Fibroblast of gingiva (primary cell): ENCODE data around the gene SLC35A5.
A peak's percentile ranks its signal among the peaks of the same experiment; 100 is the strongest.

Experiments
- DNase-seq: peaks from one replicate; pipeline ENCODE4 v3.0.0-alpha.2; 2011; ENCODE audit warnings: low read depth

SLC35A5 gene

GRCh38 chr3:112627419-112627818 lies 65.6 kb downstream of the SLC35A5 start:
- no peak for DNase-seq

GRCh38 chr3:112627919-112628466 lies 66.1 kb downstream of the SLC35A5 start:
- no peak for DNase-seq

GRCh38 chr3:112629425-112629824 lies 67.6 kb downstream of the SLC35A5 start:
- peak; percentile 97 for DNase-seq

GRCh38 chr3:112631257-112631656 lies 69.4 kb downstream of the SLC35A5 start:
- no peak for DNase-seq

GRCh38 chr3:112632596-112632995 lies 70.8 kb downstream of the SLC35A5 start:
- DNase-seq = no peak

GRCh38 chr3:112633191-112633590 lies 71.3 kb downstream of the SLC35A5 start:
- no peak for DNase-seq

GRCh38 chr3:112633757-112634156 lies 71.9 kb downstream of the SLC35A5 start:
- DNase-seq = no peak

GRCh38 chr3:112634786-112635541 lies 73.1 kb downstream of the SLC35A5 start:
- no peak for DNase-seq
